IMR-90 (cell line): ENCODE results near the gene GRIK1. TPM values are rescaled to one million over a fixed set of nuclear protein-coding genes. Genes with fewer than 3 reads are reported as not detected.

Experiments
- ATAC-seq: fragments of 200-7000 bp; cut with Tn5 transposase; 2 replicates; pipeline ENCODE4 v1.9.1; 2020; ENCODE audit warnings: low read depth, mild to moderate bottlenecking, moderate library complexity
- BruUV-seq: library from RNA; stranded (reverse); fragments of 400-500 nt; replicated peaks from 2 replicates; lab custom pipeline; 2021; lab: Mats Ljungman, UMichigan
- CTCF ChIA-PET: fragments of 300-600 bp; formaldehyde crosslinking; extraction: SDS; loops from one replicate; lab custom pipeline; 2021; ENCODE audit warnings: antibody characterized with exemption; lab: Yijun Ruan, JAX
- POLR2A ChIA-PET: fragments of 300-600 bp; sonication (Branson Sonifier 250); formaldehyde crosslinking; loops from one replicate; lab custom pipeline; 2022; ENCODE audit warnings: antibody characterized with exemption; ENCODE audit not compliant: unreplicated experiment; lab: Charles Lee
- DNase-seq: peaks from one replicate; pipeline ENCODE4 v3.0.0; 2013
- H2AFZ ChIP-seq: replicated peaks from 2 replicates; pipeline ENCODE3; 2013; ENCODE audit warnings: low read length, mild to moderate bottlenecking; ENCODE audit not compliant: poor library complexity
- H2AK5ac ChIP-seq: 2 replicates; pipeline ENCODE4 v1.6.1; 2013; ENCODE audit warnings: low read depth, low read length, inconsistent platforms
- H2AK9ac ChIP-seq: replicated peaks from 2 replicates; pipeline ENCODE3; 2013; ENCODE audit warnings: mild to moderate bottlenecking, low read depth, low read length, moderate library complexity; ENCODE audit not compliant: poor library complexity
- H2BK120ac ChIP-seq: 2 replicates; pipeline ENCODE4 v1.6.1; 2013; ENCODE audit warnings: low read depth, low read length, inconsistent platforms
- H2BK15ac ChIP-seq: 3 replicates; pipeline ENCODE4 v1.6.1; 2013; ENCODE audit warnings: low read depth, low read length, inconsistent platforms
- H2BK20ac ChIP-seq: 2 replicates; pipeline ENCODE4 v1.6.1; 2013; ENCODE audit warnings: low read depth, mild to moderate bottlenecking, inconsistent platforms, low read length, moderate library complexity
- H2BK5ac ChIP-seq: 2 replicates; pipeline ENCODE4 v1.6.1; 2013; ENCODE audit warnings: mild to moderate bottlenecking, low read depth, low read length, inconsistent platforms; ENCODE audit not compliant: poor library complexity, severe bottlenecking
- H3K14ac ChIP-seq: replicated peaks from 2 replicates; pipeline ENCODE4 v1.6.1; 2013; ENCODE audit warnings: low read depth, low read length, inconsistent platforms
- H3K18ac ChIP-seq: 2 replicates; pipeline ENCODE4 v1.6.1; 2013; ENCODE audit warnings: low read depth, low read length, control low read depth
- H3K23ac ChIP-seq: 2 replicates; pipeline ENCODE4 v1.6.1; 2013; ENCODE audit warnings: low read depth, low read length, inconsistent platforms
- H3K27ac ChIP-seq: 2 replicates; pipeline ENCODE4 v1.5.1; 2013; ENCODE audit warnings: mild to moderate bottlenecking, control low read depth, low read length; ENCODE audit not compliant: insufficient read depth
- H3K27me3 ChIP-seq: 2 replicates; pipeline ENCODE4 v1.6.1; 2013; ENCODE audit warnings: low read length; ENCODE audit not compliant: control insufficient read depth, insufficient read depth
- H3K36me3 ChIP-seq: 2 replicates; pipeline ENCODE4 v1.6.1; 2013; ENCODE audit warnings: low read length, mixed read lengths; ENCODE audit not compliant: control insufficient read depth, insufficient read depth
- H3K4ac ChIP-seq: 2 replicates; pipeline ENCODE4 v1.6.1; 2013; ENCODE audit warnings: low read depth, low read length, inconsistent platforms
- H3K4me1 ChIP-seq: 2 replicates; pipeline ENCODE4 v1.6.1; 2013; ENCODE audit warnings: low read length, mixed read lengths; ENCODE audit not compliant: control insufficient read depth, insufficient read depth
- H3K4me2 ChIP-seq: 2 replicates; pipeline ENCODE4 v1.6.1; 2013; ENCODE audit warnings: low read depth, mild to moderate bottlenecking, control low read depth, low read length, moderate library complexity
- H3K4me3 ChIP-seq: 2 replicates; pipeline ENCODE4 v1.5.1; 2013; ENCODE audit warnings: low read depth, mild to moderate bottlenecking, control low read depth, low read length, moderate library complexity; ENCODE audit not compliant: insufficient read depth
- H3K56ac ChIP-seq: 2 replicates; pipeline ENCODE4 v1.6.1; 2013; ENCODE audit warnings: low read length, inconsistent platforms; ENCODE audit not compliant: insufficient read depth; ENCODE audit errors: extremely low read depth
- H3K79me1 ChIP-seq, 2 experiments: 2 replicates each; pipeline ENCODE4 v1.6.1; 2013; ENCODE audit warnings: low read length in 2 of 2, inconsistent platforms in 1 of 2, low read depth in 1 of 2
- H3K9ac ChIP-seq: 2 replicates; pipeline ENCODE4 v1.6.1; 2013; ENCODE audit warnings: low read depth, low read length, control low read depth
- H3K9me1 ChIP-seq: 2 replicates; pipeline ENCODE4 v1.6.1; 2013; ENCODE audit warnings: low read length, inconsistent platforms; ENCODE audit not compliant: insufficient read depth
- H3K9me3 ChIP-seq: 2 replicates; pipeline ENCODE4 v1.6.1; 2013; ENCODE audit warnings: low read length; ENCODE audit not compliant: control insufficient read depth, insufficient read depth
- H4K20me1 ChIP-seq: 2 replicates; pipeline ENCODE4 v1.6.1; 2013; ENCODE audit warnings: low read length, inconsistent platforms; ENCODE audit not compliant: insufficient read depth
- H4K5ac ChIP-seq: 2 replicates; pipeline ENCODE4 v1.6.1; 2013; ENCODE audit warnings: mild to moderate bottlenecking, low read depth, low read length, control low read depth
- H4K8ac ChIP-seq, 2 experiments: 2 replicates each; pipeline ENCODE4 v1.6.1; 2013; ENCODE audit warnings: low read depth in 2 of 2, low read length in 2 of 2, control low read depth in 1 of 2, inconsistent platforms in 1 of 2
- H4K91ac ChIP-seq: 2 replicates; pipeline ENCODE4 v1.6.1; 2013; ENCODE audit warnings: low read depth, low read length, inconsistent platforms; ENCODE audit not compliant: insufficient read depth
- CEBPB ChIP-seq: IDR thresholded peaks from 2 replicates; pipeline ENCODE4 v1.6.1; 2012; ENCODE audit warnings: low read depth, low read length, improper control_type of control experiment
- CHD1 ChIP-seq: IDR thresholded peaks from 2 replicates; pipeline ENCODE4 v1.6.1; 2012; ENCODE audit warnings: low read depth, low read length, improper control_type of control experiment
- NFE2L2 ChIP-seq: fragments of 150-350 bp; IDR thresholded peaks from 2 replicates; pipeline ENCODE4 v1.6.1; 2016; ENCODE audit warnings: low read depth, mild to moderate bottlenecking, low read length
- RCOR1 ChIP-seq: IDR thresholded peaks from 2 replicates; pipeline ENCODE4 v1.6.1; 2012; ENCODE audit warnings: mild to moderate bottlenecking, low read length, improper control_type of control experiment; ENCODE audit not compliant: insufficient replicate concordance
- SMC3 ChIP-seq: fragments of 150-350 bp; IDR thresholded peaks from 2 replicates; pipeline ENCODE4 v1.6.1; 2016; ENCODE audit warnings: low read depth, mild to moderate bottlenecking, antibody characterized with exemption, low read length, moderate library complexity
- WGBS, 2 experiments: methylation state at CpG; one replicate each; pipeline versions ENCODE4 v1.1.5 to v1.1.7; 2013; ENCODE audit warnings: missing lambda C conversion rate in 2 of 2; ENCODE audit not compliant: insufficient read length in 1 of 2; ENCODE audit errors: extremely low coverage in 2 of 2; 5-methylcytosine and 5-hydroxymethylcytosine counted together
- dilution Hi-C: fragments of 300-500 bp; cut with HindIII; formaldehyde crosslinking; loops from one replicate; pipeline ENCODE4 v1.14.3; 2018; ENCODE audit warnings: low sequenced_read_pairs; ENCODE audit not compliant: unreplicated experiment
- in situ Hi-C: fragments of 300-500 bp; cut with MboI; formaldehyde crosslinking; loops from 3 replicates; pipeline ENCODE4 v1.14.3; 2019; ENCODE audit warnings: low sequenced_read_pairs, inconsistent platforms, mixed read lengths
- intact Hi-C: fragments of 100-400 bp; cut with micrococcal nuclease; formaldehyde crosslinking; loops from 2 replicates; pipeline ENCODE4 v1.10.0; 2022
- polyA plus RNA-seq, 3 experiments: library from polyadenylated mRNA; depleted of rRNA; stranded (reverse); fragments of >200 nt; gene quantifications; 2 replicates each; pipeline ENCODE4 v1.2.3, GENCODE V29; 2012; ENCODE audit warnings: low replicate concordance in 1 of 3
- total RNA-seq: library from RNA; depleted of rRNA; stranded (reverse); fragments of >200 nt; gene quantifications from 2 replicates; pipeline ENCODE4 v1.2.3, GENCODE V29; 2012
- TF ChIP-seq, protein P1 (sequence below): conservative IDR thresholded peaks from 2 replicates; pipeline ENCODE4 v1.5.1; 2012; ENCODE audit warnings: mild to moderate bottlenecking, low read depth, low read length, improper control_type of control experiment
- TF ChIP-seq, protein P2 (sequence below): fragments of 150-350 bp; IDR thresholded peaks from 2 replicates; pipeline ENCODE4 v1.6.1; 2017; ENCODE audit warnings: mild to moderate bottlenecking, antibody characterized with exemption, low read length, low read depth

The GRIK1 gene
- total and polyA plus RNA-seq, 2 of the 4 experiments (the other 2 are of a cell fraction): not detected

DNA sequence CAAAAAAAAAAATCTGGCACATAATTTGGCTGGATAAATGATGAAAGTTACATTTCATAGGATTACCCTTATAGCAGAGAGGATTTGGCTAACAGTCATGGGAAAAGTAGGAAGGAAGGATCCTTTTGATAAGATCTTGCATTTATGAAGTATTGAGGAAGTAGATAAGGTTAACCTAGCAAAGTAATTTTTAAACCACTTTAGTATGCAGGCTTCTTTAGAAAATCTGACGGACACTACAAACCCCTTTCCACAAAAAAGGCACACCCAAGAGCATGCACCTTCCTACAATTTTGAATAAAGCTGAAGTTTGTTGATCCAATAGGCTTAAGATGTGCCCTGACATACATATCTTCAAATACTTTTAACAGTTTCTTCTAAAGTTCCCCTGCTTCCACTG is 275.2 kb downstream of the GRIK1 start:
- Histone ChIP-seq H3K9ac (no peak overlapping the region), H3K9me1 (no peaks in the 10 kb centered on the region), H3K36me3 (no peaks in the 10 kb centered on the region), H3K4me3 (no peak overlapping the region), H2BK5ac (no peak overlapping the region), H4K8ac (no peak overlapping the region), H4K20me1 (no peaks in the 10 kb centered on the region), H3K14ac (no peak overlapping the region), H2AK5ac (no peak overlapping the region), H2BK120ac (no peak overlapping the region), H3K9me3 (no peaks in the 10 kb centered on the region), H3K56ac (no peak overlapping the region), H3K27ac (no peak overlapping the region), H3K23ac (no peak overlapping the region), H3K79me1 (no peaks in the 10 kb centered on the region), H3K4me1 (no peaks in the 10 kb centered on the region), H2BK15ac (no peak overlapping the region), H2AFZ (no peak overlapping the region), H3K27me3 (no peaks in the 10 kb centered on the region), H3K4ac (no peak overlapping the region), H4K5ac (no peak overlapping the region), H3K18ac (no peak overlapping the region), H2BK20ac (no peak overlapping the region), H3K4me2 (no peak overlapping the region), H4K91ac (no peak overlapping the region), H2AK9ac (no peak overlapping the region)
- ATAC-seq: no peak
- POLR2A ChIA-PET: no interaction called here
- no TSS peak for BruUV-seq
- CTCF ChIA-PET: no interaction called here
- TF ChIP-seq, protein P1, sequence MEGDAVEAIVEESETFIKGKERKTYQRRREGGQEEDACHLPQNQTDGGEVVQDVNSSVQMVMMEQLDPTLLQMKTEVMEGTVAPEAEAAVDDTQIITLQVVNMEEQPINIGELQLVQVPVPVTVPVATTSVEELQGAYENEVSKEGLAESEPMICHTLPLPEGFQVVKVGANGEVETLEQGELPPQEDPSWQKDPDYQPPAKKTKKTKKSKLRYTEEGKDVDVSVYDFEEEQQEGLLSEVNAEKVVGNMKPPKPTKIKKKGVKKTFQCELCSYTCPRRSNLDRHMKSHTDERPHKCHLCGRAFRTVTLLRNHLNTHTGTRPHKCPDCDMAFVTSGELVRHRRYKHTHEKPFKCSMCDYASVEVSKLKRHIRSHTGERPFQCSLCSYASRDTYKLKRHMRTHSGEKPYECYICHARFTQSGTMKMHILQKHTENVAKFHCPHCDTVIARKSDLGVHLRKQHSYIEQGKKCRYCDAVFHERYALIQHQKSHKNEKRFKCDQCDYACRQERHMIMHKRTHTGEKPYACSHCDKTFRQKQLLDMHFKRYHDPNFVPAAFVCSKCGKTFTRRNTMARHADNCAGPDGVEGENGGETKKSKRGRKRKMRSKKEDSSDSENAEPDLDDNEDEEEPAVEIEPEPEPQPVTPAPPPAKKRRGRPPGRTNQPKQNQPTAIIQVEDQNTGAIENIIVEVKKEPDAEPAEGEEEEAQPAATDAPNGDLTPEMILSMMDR: no peak
- TF ChIP-seq CEBPB: no peak
- TF ChIP-seq, protein P2, sequence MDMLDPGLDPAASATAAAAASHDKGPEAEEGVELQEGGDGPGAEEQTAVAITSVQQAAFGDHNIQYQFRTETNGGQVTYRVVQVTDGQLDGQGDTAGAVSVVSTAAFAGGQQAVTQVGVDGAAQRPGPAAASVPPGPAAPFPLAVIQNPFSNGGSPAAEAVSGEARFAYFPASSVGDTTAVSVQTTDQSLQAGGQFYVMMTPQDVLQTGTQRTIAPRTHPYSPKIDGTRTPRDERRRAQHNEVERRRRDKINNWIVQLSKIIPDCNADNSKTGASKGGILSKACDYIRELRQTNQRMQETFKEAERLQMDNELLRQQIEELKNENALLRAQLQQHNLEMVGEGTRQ: no peak
- no peak for TF ChIP-seq NFE2L2
- no peak for TF ChIP-seq RCOR1
- TF ChIP-seq CHD1: no peak
- TF ChIP-seq SMC3: no peak
- DNase-seq: no peak
- dilution Hi-C loops (no loop called here), intact Hi-C loops (no loop called here), in situ Hi-C loops (no loop called here)
- no CpG with 5 or more reads among the region's 1 CpG for WGBS, 2 experiments
